ENCODE results near the gene MED13L.

- TF ChIP-seq CTCF (IDR thresholded peaks at IDR 0.05; ENCODE audit: insufficient read depth, low read length, poor library complexity, severe bottlenecking), result no peak
- no peak for TF ChIP-seq EZH2phosphoT487 (conservative IDR thresholded peaks at IDR 0.05; ENCODE audit: low read length)
Measured at GRCh38 chr12:115912440-115912839, 365.1 kb downstream of the MED13L start.

All from SU-DHL-6 (cell line).